ENCODE measurements around the gene LIMD2.

Gene LIMD2

DNA sequence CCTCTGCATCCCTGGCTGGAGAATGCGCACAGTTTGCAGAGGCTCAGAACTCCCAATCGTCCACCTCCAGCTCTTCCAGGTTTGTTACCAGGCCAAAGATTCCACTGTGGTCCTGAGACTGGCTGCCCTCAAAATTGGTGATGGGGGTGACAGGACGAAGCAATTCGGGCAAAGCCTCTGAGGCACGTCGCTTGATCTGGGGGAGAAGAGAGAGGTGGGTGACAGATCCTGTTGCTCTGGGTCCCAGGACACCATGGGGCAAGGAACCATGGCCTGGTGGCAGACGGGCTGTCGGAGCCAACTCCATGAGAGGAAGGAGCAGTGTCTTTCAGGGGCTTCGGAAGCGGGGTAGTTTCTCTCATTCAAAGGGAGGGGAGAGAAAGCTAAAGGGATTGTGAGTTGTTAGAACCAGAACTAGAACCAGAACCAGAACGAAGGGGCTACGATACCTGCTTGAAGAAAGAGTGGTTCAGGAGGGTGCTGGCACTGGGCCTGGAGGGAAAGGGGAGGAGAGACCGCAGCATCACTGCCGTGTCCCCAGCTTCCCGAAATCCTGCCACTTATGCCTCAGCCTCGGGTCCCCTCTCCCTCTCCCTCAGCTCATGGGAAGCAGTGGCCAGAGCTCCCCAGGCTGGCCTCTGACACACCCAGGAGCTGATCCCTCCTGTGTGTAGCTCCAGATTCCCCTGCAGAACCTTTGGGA, 3.8 kb upstream of the LIMD2 start:
- Histone ChIP-seq H3K27me3 (replicated peaks; ENCODE audit: insufficient read depth, low read length) (no peaks in the 10 kb centered on the region), H3K4me3 (ENCODE audit: low read length) (no peak overlapping the region), H3K36me3 (replicated peaks; ENCODE audit: insufficient read depth, low read length) (no peaks in the 10 kb centered on the region), H2AFZ (ENCODE audit: low read length) (no peak overlapping the region), H3K4me1 (ENCODE audit: low read length) (no peaks in the 10 kb centered on the region), H3K9ac (ENCODE audit: low read length) (no peak overlapping the region), H3K79me2 (ENCODE audit: low read length) (no peaks in the 10 kb centered on the region), H3K4me2 (ENCODE audit: low read depth, low read length) (no peak overlapping the region), H3F3A (ENCODE audit: insufficient read depth, low read length) (no peaks in the 10 kb centered on the region), H4K20me1 (ENCODE audit: insufficient read depth, low read length) (no peaks in the 10 kb centered on the region), H3K9me3 (replicated peaks; ENCODE audit: insufficient read depth, low read length) (no peaks in the 10 kb centered on the region), H3K27ac (ENCODE audit: low read length) (no peak overlapping the region), H3K9me2 (replicated peaks; ENCODE audit: insufficient read depth, low read length) (no peaks in the 10 kb centered on the region)
- TF ChIP-seq, protein P1, sequence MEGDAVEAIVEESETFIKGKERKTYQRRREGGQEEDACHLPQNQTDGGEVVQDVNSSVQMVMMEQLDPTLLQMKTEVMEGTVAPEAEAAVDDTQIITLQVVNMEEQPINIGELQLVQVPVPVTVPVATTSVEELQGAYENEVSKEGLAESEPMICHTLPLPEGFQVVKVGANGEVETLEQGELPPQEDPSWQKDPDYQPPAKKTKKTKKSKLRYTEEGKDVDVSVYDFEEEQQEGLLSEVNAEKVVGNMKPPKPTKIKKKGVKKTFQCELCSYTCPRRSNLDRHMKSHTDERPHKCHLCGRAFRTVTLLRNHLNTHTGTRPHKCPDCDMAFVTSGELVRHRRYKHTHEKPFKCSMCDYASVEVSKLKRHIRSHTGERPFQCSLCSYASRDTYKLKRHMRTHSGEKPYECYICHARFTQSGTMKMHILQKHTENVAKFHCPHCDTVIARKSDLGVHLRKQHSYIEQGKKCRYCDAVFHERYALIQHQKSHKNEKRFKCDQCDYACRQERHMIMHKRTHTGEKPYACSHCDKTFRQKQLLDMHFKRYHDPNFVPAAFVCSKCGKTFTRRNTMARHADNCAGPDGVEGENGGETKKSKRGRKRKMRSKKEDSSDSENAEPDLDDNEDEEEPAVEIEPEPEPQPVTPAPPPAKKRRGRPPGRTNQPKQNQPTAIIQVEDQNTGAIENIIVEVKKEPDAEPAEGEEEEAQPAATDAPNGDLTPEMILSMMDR (IDR thresholded peaks at IDR 0.05; ENCODE audit: low read length) = no peak
- TF ChIP-seq EZH2phosphoT487 (IDR thresholded peaks at IDR 0.05; ENCODE audit: low read length) (no peak), EZH2 (optimal IDR thresholded peaks at IDR 0.05; ENCODE audit: low read depth, low read length) (no peak)
- DNase-seq = no peak

DNA sequence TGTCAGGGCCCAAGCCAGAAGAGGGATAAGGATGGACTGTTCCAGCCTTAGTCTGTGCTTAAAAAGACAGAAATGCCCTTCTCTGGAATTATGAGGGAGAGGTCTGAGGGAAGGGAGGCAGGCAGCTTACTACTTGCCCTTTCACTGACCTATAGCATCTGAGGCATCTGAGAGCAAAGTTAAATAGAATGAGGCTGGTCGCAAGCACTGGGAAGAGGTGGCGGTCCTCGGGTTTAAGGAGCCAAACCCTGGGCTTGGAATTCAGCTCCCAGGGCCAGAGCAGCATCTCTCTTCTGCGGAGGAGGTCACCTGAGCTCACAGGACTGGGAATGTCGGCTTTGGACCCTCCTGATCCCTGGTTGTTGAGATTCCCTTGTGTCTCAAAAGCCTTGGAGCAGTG, 3.1 kb upstream of the LIMD2 start:
- H3K27ac ChIP-seq (ENCODE audit: low read length) = no peak overlapping the region
- H4K20me1 ChIP-seq (ENCODE audit: insufficient read depth, low read length) = no peaks in the 10 kb centered on the region
- TF ChIP-seq, protein P1 (IDR thresholded peaks at IDR 0.05; ENCODE audit: low read length) = no peak
- TF ChIP-seq EZH2phosphoT487 (IDR thresholded peaks at IDR 0.05; ENCODE audit: low read length) (no peak), EZH2 (optimal IDR thresholded peaks at IDR 0.05; ENCODE audit: low read depth, low read length) (no peak)
- H3K4me3 ChIP-seq (ENCODE audit: low read length) = no peak overlapping the region
- no peaks in the 10 kb centered on the region for H3K9me3 ChIP-seq (replicated peaks; ENCODE audit: insufficient read depth, low read length)
- no peak overlapping the region for H3K4me2 ChIP-seq (ENCODE audit: low read depth, low read length)
- no peaks in the 10 kb centered on the region for H3F3A ChIP-seq (ENCODE audit: insufficient read depth, low read length)
- no peak overlapping the region for H2AFZ ChIP-seq (ENCODE audit: low read length)
- H3K9ac ChIP-seq (ENCODE audit: low read length) = no peak overlapping the region
- no peaks in the 10 kb centered on the region for H3K9me2 ChIP-seq (replicated peaks; ENCODE audit: insufficient read depth, low read length)
- no peak for DNase-seq
- no peaks in the 10 kb centered on the region for H3K36me3 ChIP-seq (replicated peaks; ENCODE audit: insufficient read depth, low read length)
- no peaks in the 10 kb centered on the region for H3K27me3 ChIP-seq (replicated peaks; ENCODE audit: insufficient read depth, low read length)
- H3K79me2 ChIP-seq (ENCODE audit: low read length) = no peaks in the 10 kb centered on the region
- no peaks in the 10 kb centered on the region for H3K4me1 ChIP-seq (ENCODE audit: low read length)

DNA sequence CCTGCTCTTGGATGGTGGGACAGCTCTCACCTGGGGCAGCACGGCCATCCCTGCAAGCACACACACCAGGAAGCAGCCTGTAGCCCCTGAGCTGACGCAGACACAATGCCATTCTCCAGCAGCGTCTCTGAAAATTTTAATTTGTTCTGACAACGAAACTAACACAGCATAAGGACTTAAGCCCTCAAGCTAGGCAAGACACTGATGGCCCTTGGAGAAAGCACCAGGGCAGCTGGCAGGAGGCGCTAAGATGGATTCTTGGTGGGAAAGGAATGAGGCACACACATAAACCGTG, 2.7 kb upstream of the LIMD2 start:
- no peaks in the 10 kb centered on the region for H3K36me3 ChIP-seq (replicated peaks; ENCODE audit: insufficient read depth, low read length)
- no peaks in the 10 kb centered on the region for H3K9me2 ChIP-seq (replicated peaks; ENCODE audit: insufficient read depth, low read length)
- H3K27me3 ChIP-seq (replicated peaks; ENCODE audit: insufficient read depth, low read length) = no peaks in the 10 kb centered on the region
- no peak overlapping the region for H2AFZ ChIP-seq (ENCODE audit: low read length)
- TF ChIP-seq, protein P1 (IDR thresholded peaks at IDR 0.05; ENCODE audit: low read length) = no peak
- H3K4me3 ChIP-seq (ENCODE audit: low read length) = no peak overlapping the region
- H3K9me3 ChIP-seq (replicated peaks; ENCODE audit: insufficient read depth, low read length) = no peaks in the 10 kb centered on the region
- no peak overlapping the region for H3K9ac ChIP-seq (ENCODE audit: low read length)
- H3K79me2 ChIP-seq (ENCODE audit: low read length) = no peaks in the 10 kb centered on the region
- no peak for DNase-seq
- H3K27ac ChIP-seq (ENCODE audit: low read length) = no peak overlapping the region
- peaks cover 2% of the 10 kb centered on the region for H3K4me1 ChIP-seq (ENCODE audit: low read length)
- H3F3A ChIP-seq (ENCODE audit: insufficient read depth, low read length) = no peaks in the 10 kb centered on the region
- H4K20me1 ChIP-seq (ENCODE audit: insufficient read depth, low read length) = no peaks in the 10 kb centered on the region
- H3K4me2 ChIP-seq (ENCODE audit: low read depth, low read length) = no peak overlapping the region
